ENCODE data around the gene PLEKHA1.

The PLEKHA1 gene

GRCh38 chr10:122374237-122374858, at the start of gene PLEKHA1:
PLEKHA1 (plus strand) TSS chr10:122374708; CDS start chr10:122393201, 18,493 bp downstream.
- peak; percentile 86 to 91 for DNase-seq (ENCODE audit: low read depth in 2 of 2)

GRCh38 chr10:122325235-122325634, 49.3 kb upstream of the PLEKHA1 start:
- no peak for DNase-seq (ENCODE audit: low read depth in 2 of 2)

- no peak for DNase-seq (ENCODE audit: low read depth in 2 of 2)
Observed at GRCh38 chr10:122326385-122326784, 48.1 kb upstream of the PLEKHA1 start.

- no peak for DNase-seq (ENCODE audit: low read depth in 2 of 2)
Observed at GRCh38 chr10:122326806-122327205, 47.7 kb upstream of the PLEKHA1 start.

GRCh38 chr10:122327237-122328206, 47.0 kb upstream of the PLEKHA1 start:
- no peak for DNase-seq (ENCODE audit: low read depth in 2 of 2)

GRCh38 chr10:122328676-122329075, 45.8 kb upstream of the PLEKHA1 start:
- no peak for DNase-seq (ENCODE audit: low read depth in 2 of 2)

- no peak for DNase-seq (ENCODE audit: low read depth in 2 of 2)
Observed at GRCh38 chr10:122329416-122329815, 45.1 kb upstream of the PLEKHA1 start.

GRCh38 chr10:122331100-122331499, 43.4 kb upstream of the PLEKHA1 start:
- no peak for DNase-seq (ENCODE audit: low read depth in 2 of 2)

- DNase-seq (ENCODE audit: low read depth in 2 of 2): no peak
Observed at GRCh38 chr10:122331615-122332446, 42.7 kb upstream of the PLEKHA1 start.

- peak; percentile 13 to 14 for DNase-seq (ENCODE audit: low read depth in 2 of 2)
Observed at GRCh38 chr10:122333037-122333436, 41.5 kb upstream of the PLEKHA1 start.

- no peak for DNase-seq (ENCODE audit: low read depth in 2 of 2)
Observed at GRCh38 chr10:122336332-122336731, 38.2 kb upstream of the PLEKHA1 start.

- DNase-seq (ENCODE audit: low read depth in 2 of 2): no peak
Observed at GRCh38 chr10:122336961-122337360, 37.5 kb upstream of the PLEKHA1 start.

- no peak for DNase-seq (ENCODE audit: low read depth in 2 of 2)
Observed at GRCh38 chr10:122338609-122339441, 35.7 kb upstream of the PLEKHA1 start.

- no peak for DNase-seq (ENCODE audit: low read depth in 2 of 2)
Observed at GRCh38 chr10:122341141-122341810, 33.2 kb upstream of the PLEKHA1 start.

- peak; percentile 24 to 44 for DNase-seq (ENCODE audit: low read depth in 2 of 2)
Observed at GRCh38 chr10:122342293-122343134, 32.0 kb upstream of the PLEKHA1 start.

GRCh38 chr10:122343135-122343800, 31.2 kb upstream of the PLEKHA1 start:
- DNase-seq (ENCODE audit: low read depth in 2 of 2): no peak

GRCh38 chr10:122343936-122344335, 30.6 kb upstream of the PLEKHA1 start:
- DNase-seq (ENCODE audit: low read depth in 2 of 2): no peak

- DNase-seq (ENCODE audit: low read depth in 2 of 2): no peak
Observed at GRCh38 chr10:122344741-122345258, 29.7 kb upstream of the PLEKHA1 start.

Measured in stimulated activated CD4-positive, alpha-beta T cell treated with anti-CD3 and anti-CD28 coated beads, Interleukin-15, amount 100 ng/mL, for 48 hours (primary cell).